Ishikawa (cell line): Measurements from ENCODE around the gene F2.

Source experiments
- EP300 ChIP-seq: IDR thresholded peaks from 2 replicates; pipeline ENCODE4 v1.6.1; 2012; ENCODE audit warnings: borderline replicate concordance
- RAD21 ChIP-seq: IDR thresholded peaks from 2 replicates; pipeline ENCODE4 v1.6.1; 2012; ENCODE audit warnings: low read depth
- REST ChIP-seq: IDR thresholded peaks from 2 replicates; pipeline ENCODE4 v1.6.1; 2012; ENCODE audit warnings: low read depth, mild to moderate bottlenecking
- TAF1 ChIP-seq: IDR thresholded peaks from 2 replicates; pipeline ENCODE4 v1.6.1; 2012; ENCODE audit warnings: low read depth, mild to moderate bottlenecking
- TCF12 ChIP-seq: IDR thresholded peaks from 2 replicates; pipeline ENCODE4 v1.6.1; 2012; ENCODE audit warnings: low read depth
- USF1 ChIP-seq: IDR thresholded peaks from 2 replicates; pipeline ENCODE4 v1.6.1; 2012
- YY1 ChIP-seq: IDR thresholded peaks from 2 replicates; pipeline ENCODE4 v1.6.1; 2012; ENCODE audit warnings: low read depth

GRCh38 chr11:46675949-46676348, 43.1 kb upstream of the F2 start:
- TF ChIP-seq RAD21 (no peak), REST (no peak), TAF1 (no peak), YY1 (no peak), USF1 (no peak), EP300 (no peak), TCF12 (no peak)
